Spinal cord (tissue), 10 donors: ENCODE measurements around the gene RPL15. TPM values are rescaled to one million over a fixed set of nuclear protein-coding genes. Genes with fewer than 3 reads are reported as not detected.
"Not testable (repeated sequence)": the region's sequence is repeated elsewhere in the genome, so short reads cannot be mapped to it uniquely, and the experiment has no call there.

ENCODE experiments used
- DNase-seq, 6 donors: peaks; one replicate each; pipeline versions ENCODE4 v3.0.0 to v3.0.0-alpha.2; 2013 to 2015; ENCODE audit warnings: low spot score in 6 of 6, low read depth in 4 of 6
- H3K27ac ChIP-seq: one replicate; pipeline ENCODE4 v1.5.1; 2013; ENCODE audit warnings: low read depth, low read length, control low read depth
- H3K27me3 ChIP-seq: one replicate; pipeline ENCODE4 v1.6.1; 2013; ENCODE audit warnings: low read length; ENCODE audit not compliant: control insufficient read depth, insufficient read depth
- H3K36me3 ChIP-seq: one replicate; pipeline ENCODE4 v1.6.1; 2013; ENCODE audit warnings: low read length; ENCODE audit not compliant: control insufficient read depth, insufficient read depth
- H3K4me1 ChIP-seq: one replicate; pipeline ENCODE4 v1.6.1; 2013; ENCODE audit warnings: low read length; ENCODE audit not compliant: control insufficient read depth, insufficient read depth
- H3K4me3 ChIP-seq: one replicate; pipeline ENCODE4 v1.5.1; 2013; ENCODE audit warnings: low read depth, low read length, control low read depth
- H3K9me3 ChIP-seq: one replicate; pipeline ENCODE4 v1.6.1; 2013; ENCODE audit warnings: low read length; ENCODE audit not compliant: control insufficient read depth, insufficient read depth
- WGBS: methylation state at CpG from one replicate; pipeline ENCODE4 v1.1.5; 2013; ENCODE audit warnings: missing lambda C conversion rate; ENCODE audit not compliant: insufficient coverage; 5-methylcytosine and 5-hydroxymethylcytosine counted together
- long read RNA-seq, 4 donors: transcript quantifications; one replicate each; lab custom pipeline, GENCODE V29; 2026
- polyA plus RNA-seq, 2 donors: library from polyadenylated mRNA; unstranded; fragments of 120-200 nt; gene quantifications; one replicate each; pipeline ENCODE4 v1.2.1, GENCODE V29; 2013; ENCODE audit not compliant: insufficient read length in 2 of 2
- total RNA-seq, 2 donors: library from RNA; depleted of rRNA in 1 of 2; stranded (reverse); fragments of 120-200 nt in 1 of 2; fragments of >200 nt in 1 of 2; gene quantifications; one replicate each; pipeline versions ENCODE4 v1.2.3 to v1.2.4, GENCODE V29; 2013 to 2014
- donor health status: healthy.

Gene RPL15
- total RNA-seq (1,000 to 10,000 TPM; 1,637 to 1,807 TPM), polyA plus RNA-seq (1,000 to 10,000 TPM; 1,639 to 1,699 TPM)
- long read RNA-seq, donor 1, transcript RPL15-202 (3 exons, 820 nt), result minor isoform, 238 of 1,654 reads
- long read RNA-seq, donor 1, transcript RPL15-208 (4 exons, 1,063 nt), result minor isoform, 138 of 1,654 reads
- long read RNA-seq, donor 1, transcript RPL15-212 (2 exons, 1,785 nt), result minor isoform, 25 of 1,654 reads
- long read RNA-seq, donor 1, transcript RPL15-201 (4 exons, 2,730 nt), result major isoform, 857 of 1,654 reads
- long read RNA-seq, donor 1, partial matches to known transcripts, result 361 of 1,654 reads
- long read RNA-seq, donor 1, other reads (novel, unspliced or antisense), result 9 of 1,654 reads
- long read RNA-seq, donor 2, transcript RPL15-208 (4 exons, 1,063 nt), result minor isoform, 58 of 525 reads
- long read RNA-seq, donor 2, transcript RPL15-201 (4 exons, 2,730 nt), result major isoform, 370 of 525 reads
- long read RNA-seq, donor 2, transcript RPL15-202 (3 exons, 820 nt), result minor isoform, 66 of 525 reads
- long read RNA-seq, donor 2, transcript RPL15-212 (2 exons, 1,785 nt), result minor isoform, 8 of 525 reads
- long read RNA-seq, donor 2, partial matches to known transcripts, result 7 of 525 reads
- long read RNA-seq, donor 2, other reads (novel, unspliced or antisense), result 5 of 525 reads
- long read RNA-seq, donor 3, transcript RPL15-208 (4 exons, 1,063 nt), result minor isoform, 44 of 575 reads
- long read RNA-seq, donor 3, transcript RPL15-201 (4 exons, 2,730 nt), result major isoform, 348 of 575 reads
- long read RNA-seq, donor 3, transcript RPL15-202 (3 exons, 820 nt), result minor isoform, 81 of 575 reads
- long read RNA-seq, donor 3, transcript RPL15-212 (2 exons, 1,785 nt), result minor isoform, 23 of 575 reads
- long read RNA-seq, donor 3, partial matches to known transcripts, result 66 of 575 reads
- long read RNA-seq, donor 3, other reads (novel, unspliced or antisense), result 0 of 575 reads
- long read RNA-seq, donor 4, transcript RPL15-208 (4 exons, 1,063 nt), result minor isoform, 235 of 3,467 reads
- long read RNA-seq, donor 4, transcript RPL15-212 (2 exons, 1,785 nt), result minor isoform, 125 of 3,467 reads
- long read RNA-seq, donor 4, transcript RPL15-202 (3 exons, 820 nt), result minor isoform, 455 of 3,467 reads
- long read RNA-seq, donor 4, transcript RPL15-201 (4 exons, 2,730 nt), result major isoform, 2,528 of 3,467 reads
- long read RNA-seq, donor 4, partial matches to known transcripts, result 23 of 3,467 reads
- long read RNA-seq, donor 4, other reads (novel, unspliced or antisense), result 62 of 3,467 reads

DNA sequence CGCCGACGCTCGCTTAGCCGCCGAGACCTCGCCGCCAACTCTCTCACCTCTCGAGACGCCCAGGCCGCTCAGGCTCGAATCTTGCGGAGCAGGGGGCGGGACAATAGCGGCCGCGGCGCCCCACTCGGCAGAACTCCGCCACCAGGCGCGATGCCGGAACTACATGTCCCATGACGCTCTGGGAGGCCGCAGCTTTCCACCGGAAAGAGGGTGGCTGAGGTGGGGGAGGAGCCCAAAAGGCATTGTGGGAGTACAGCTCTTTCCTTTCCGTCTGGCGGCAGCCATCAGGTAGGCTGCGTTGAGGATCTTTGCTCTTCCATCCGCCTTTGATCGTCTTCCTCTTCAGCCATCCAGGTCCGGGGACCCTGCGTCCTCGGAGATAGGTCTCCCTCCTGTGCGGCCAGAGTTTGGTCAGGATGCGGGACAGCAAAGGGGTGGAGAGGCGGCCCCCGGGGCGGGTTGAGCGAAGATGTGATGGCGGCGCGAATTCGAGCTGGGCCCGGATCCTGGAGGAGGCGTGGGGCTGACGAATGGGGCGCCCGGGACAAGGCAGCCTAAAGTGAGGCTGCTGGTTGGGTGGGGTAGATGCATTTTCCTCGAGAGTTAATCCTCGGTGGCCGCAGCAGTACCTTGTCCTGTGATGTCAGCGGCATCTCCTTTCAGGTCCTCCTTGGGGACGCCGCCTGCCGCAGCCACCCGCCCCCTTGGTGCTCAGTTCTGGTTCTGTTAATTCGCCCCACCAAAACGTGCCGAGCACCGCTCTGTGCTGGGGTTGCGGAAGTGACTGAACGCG, at the start of gene RPL15, which contains the start of gene NKIRAS1:
RPL15 (plus strand) TSS at position 247 of the 793 bp plus-strand sequence. CDS start 728 bp downstream, outside the sequence.
NKIRAS1 (minus strand) TSS at position 105 of the 793 bp plus-strand sequence. CDS start 6,086 bp downstream, outside the sequence.
- H3K4me1 ChIP-seq, result peaks cover 5% of the 10 kb centered on the region
- peak within 1 kb of the TSS; percentile 95 for H3K27ac ChIP-seq
- H3K36me3 ChIP-seq, result peaks cover 11% of the 10 kb centered on the region
- H3K27me3 ChIP-seq, result no peaks in the 10 kb centered on the region
- WGBS, result under 1% methylated on average over 64 of the region's 64 CpGs
- DNase-seq, result peak; percentile 93 to 99 (median 94)
- H3K4me3 ChIP-seq, result peak within 1 kb of the TSS; percentile 99
- H3K9me3 ChIP-seq, result no peaks in the 10 kb centered on the region

DNA sequence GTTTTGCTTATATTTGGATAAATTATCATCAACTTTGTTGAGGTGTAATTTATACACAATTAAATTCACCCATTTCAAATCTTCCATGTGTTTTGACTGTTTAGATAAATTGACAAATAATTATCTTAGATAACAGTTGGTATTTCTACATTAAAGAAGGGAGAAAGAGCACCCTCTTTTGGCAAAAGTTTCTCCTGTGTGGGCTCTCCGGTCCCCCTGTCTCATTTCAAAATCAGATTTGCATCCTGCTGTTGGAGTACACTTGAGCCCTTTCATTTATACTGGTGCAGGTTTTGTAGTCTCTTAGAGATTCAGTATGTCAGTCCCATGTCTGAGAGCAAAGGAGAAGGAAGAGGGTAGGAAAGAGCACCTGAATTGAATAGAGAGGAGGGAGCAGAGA, 49.5 kb upstream of the RPL15 start:
- H3K36me3 ChIP-seq, result no peaks in the 10 kb centered on the region
- 20% methylated on average over 1 of the region's 1 CpG for WGBS
- DNase-seq, result no peak
- no peak overlapping the region for H3K4me3 ChIP-seq
- H3K27ac ChIP-seq, result no peak overlapping the region
- peaks cover 18% of the 10 kb centered on the region for H3K4me1 ChIP-seq
- no peaks in the 10 kb centered on the region for H3K9me3 ChIP-seq
- no peaks in the 10 kb centered on the region for H3K27me3 ChIP-seq

DNA sequence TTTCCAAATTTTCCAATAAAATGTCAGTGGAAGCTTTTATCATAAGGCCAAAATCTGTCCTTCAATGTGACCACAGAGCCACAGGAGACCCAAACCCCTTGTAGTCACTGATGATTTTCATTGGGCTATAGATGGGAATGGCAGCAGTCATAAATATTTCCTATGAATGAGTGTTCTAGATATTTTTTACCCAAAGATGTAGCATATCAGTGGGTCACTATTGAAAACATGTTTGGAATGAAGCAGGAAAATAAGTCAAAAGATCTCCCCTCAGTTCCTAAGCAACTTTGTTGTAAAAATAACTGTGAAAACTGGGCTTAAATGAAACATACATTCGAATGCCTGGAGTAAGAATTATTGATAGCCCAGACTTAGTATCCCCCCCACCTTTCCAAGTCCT, 49.1 kb upstream of the RPL15 start:
- no CpG with 5 or more reads among the region's 1 CpG for WGBS
- no peaks in the 10 kb centered on the region for H3K9me3 ChIP-seq

DNA sequence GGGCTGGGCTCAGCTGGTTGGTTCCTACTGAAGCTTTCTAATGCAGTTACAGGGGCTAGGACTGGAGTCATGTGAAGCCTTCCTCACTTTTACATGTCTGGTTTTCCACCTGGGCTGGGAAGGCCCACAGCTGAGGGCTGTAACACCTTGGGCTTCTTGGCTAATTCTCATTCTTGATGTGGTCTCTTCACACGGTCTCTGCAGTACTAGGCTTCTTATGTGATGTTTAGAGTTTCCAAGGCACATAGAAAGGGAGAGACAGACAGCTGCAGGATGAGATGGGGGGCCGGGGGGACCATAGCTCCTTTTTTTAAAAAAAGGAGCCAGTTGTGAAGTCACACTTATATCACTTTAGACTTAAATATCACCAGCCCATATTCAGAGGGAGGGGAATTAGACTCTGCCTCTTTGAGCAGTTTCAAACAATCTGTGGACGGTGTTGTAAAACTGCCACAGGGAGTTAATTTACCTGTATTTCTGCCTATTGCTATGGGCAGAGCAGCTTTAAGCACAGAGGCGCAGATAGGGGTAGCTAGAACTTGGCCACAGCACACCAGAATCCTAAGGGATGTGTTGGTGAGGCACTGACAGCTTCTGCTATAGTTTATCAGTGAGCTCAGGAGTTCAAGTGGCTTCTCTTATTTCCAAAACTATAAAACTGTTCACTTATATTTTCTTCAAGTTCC, 46.8 kb upstream of the RPL15 start:
- Histone ChIP-seq H3K4me1 (peaks cover 11% of the 10 kb centered on the region), H3K9me3 (no peaks in the 10 kb centered on the region), H3K4me3 (no peak overlapping the region), H3K36me3 (no peaks in the 10 kb centered on the region), H3K27ac (no peak overlapping the region), H3K27me3 (no peaks in the 10 kb centered on the region)
- DNase-seq, result no peak
- 82% methylated on average over 2 of the region's 4 CpGs for WGBS

More for the DNA sequence above, 49.1 kb upstream of the RPL15 start:
- no peak overlapping the region for H3K4me3 ChIP-seq
- H3K27me3 ChIP-seq, result no peaks in the 10 kb centered on the region
- H3K4me1 ChIP-seq, result peaks cover 18% of the 10 kb centered on the region
- no peaks in the 10 kb centered on the region for H3K36me3 ChIP-seq
- DNase-seq, result no peak
- no peak overlapping the region for H3K27ac ChIP-seq

DNA sequence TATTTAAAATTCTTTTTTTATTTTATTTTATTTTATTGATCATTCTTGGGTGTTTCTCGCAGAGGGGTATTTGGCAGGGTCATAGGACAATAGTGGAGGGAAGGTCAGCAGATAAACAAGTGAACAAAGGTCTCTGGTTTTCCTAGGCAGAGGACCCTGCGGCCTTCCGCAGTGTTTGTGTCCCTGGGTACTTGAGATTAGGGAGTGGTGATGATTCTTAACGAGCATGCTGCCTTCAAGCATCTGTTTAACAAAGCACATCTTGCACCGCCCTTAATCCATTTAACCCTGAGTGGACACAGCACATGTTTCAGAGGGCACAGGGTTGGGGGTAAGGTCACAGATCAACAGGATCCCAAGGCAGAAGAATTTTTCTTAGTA, 46.3 kb upstream of the RPL15 start:
- WGBS, result no CpG with 5 or more reads among the region's 5 CpGs
- H3K4me3 ChIP-seq, H3K27ac ChIP-seq: not testable (repeated sequence)

DNA sequence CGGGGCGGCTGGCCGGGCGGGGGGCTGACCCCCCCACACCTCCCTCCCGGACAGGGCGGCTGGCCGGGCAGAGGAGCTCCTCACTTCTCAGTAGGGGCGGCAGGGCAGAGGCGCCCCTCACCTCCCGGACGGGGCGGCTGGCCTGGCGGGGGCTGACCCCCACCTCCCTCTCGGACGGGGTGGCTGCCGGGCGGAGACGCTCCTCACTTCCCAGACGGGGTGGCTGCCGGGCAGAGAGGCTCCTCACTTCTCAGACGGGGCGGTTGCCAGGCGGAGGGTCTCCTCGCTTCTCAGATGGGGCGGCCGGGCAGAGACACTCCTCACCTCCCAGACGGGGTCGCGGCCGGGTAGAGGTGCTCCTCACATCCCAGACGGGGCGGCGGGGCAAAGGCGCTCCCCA, 45.6 kb upstream of the RPL15 start:
- 96% methylated on average over 13 of the region's 34 CpGs for WGBS
- not testable (repeated sequence) for H3K4me1 ChIP-seq, H3K4me3 ChIP-seq

More for the DNA sequence above, 46.3 kb upstream of the RPL15 start:
- DNase-seq, H3K27me3 ChIP-seq, H3K9me3 ChIP-seq, H3K36me3 ChIP-seq, H3K4me1 ChIP-seq: not testable (repeated sequence)

DNA sequence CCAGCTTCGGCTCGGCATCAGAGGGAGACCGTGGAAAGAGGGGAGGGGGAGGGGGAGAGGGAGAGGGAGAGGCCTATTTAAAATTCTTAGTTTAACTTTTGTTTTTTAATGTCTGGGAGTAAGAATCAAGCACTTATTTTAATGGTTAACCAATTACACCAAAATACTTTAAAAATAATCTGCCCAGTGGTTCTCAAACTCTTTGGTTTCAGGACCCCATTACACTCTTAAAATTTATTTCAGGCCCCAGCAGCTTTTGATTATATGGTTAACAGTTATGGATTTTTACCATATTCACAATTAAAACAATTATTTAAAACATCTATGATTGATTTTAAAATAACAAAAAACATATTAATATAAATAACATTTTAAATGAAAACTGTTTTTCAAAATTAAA, 44.6 kb upstream of the RPL15 start:
- DNase-seq, result no peak
- Histone ChIP-seq H3K27me3 (no peaks in the 10 kb centered on the region), H3K36me3 (no peaks in the 10 kb centered on the region), H3K27ac (no peak overlapping the region), H3K4me3 (no peak overlapping the region), H3K9me3 (no peaks in the 10 kb centered on the region), H3K4me1 (peaks cover 8% of the 10 kb centered on the region)
- WGBS, result no CpG with 5 or more reads among the region's 3 CpGs

More for the DNA sequence above, 45.6 kb upstream of the RPL15 start:
- not testable (repeated sequence) for H3K27me3 ChIP-seq, H3K27ac ChIP-seq, H3K36me3 ChIP-seq, H3K9me3 ChIP-seq, DNase-seq

DNA sequence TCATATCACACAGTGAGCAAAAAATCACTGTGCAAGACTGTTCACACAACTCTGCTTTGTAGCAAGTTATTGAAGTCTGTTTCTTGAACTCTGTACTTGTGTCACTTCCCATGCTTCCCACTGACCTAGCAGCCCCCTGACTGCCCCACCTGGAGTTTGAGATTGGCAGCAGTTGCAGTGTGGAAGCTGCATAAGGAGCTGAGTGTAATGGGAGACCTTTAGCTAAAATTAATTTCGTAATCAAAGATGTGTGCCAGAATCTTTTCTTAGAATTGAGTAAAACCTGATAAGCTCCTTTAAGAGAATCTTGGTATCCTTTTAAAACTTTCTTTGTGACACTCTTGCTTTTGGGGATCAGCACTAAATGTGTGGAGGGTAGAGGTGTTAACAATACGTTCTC, 43.0 kb upstream of the RPL15 start:
- DNase-seq, result no peak
- Histone ChIP-seq H3K27ac (no peak overlapping the region), H3K4me1 (peaks cover 8% of the 10 kb centered on the region), H3K36me3 (no peaks in the 10 kb centered on the region), H3K4me3 (no peak overlapping the region), H3K9me3 (no peaks in the 10 kb centered on the region), H3K27me3 (no peaks in the 10 kb centered on the region)
- WGBS, result no CpG with 5 or more reads among the region's 2 CpGs
